Stimulated activated naive CD8-positive, alpha-beta T cell treated with anti-CD3 and anti-CD28 coated beads, Interleukin-15, Interleukin-2, amounts not matched to agents 100 U/mL and 50 U/mL, for 24 hours (primary cell): ENCODE measurements around the gene SCAI.
"Not testable (repeated sequence)": the region's sequence is repeated elsewhere in the genome, so short reads cannot be mapped to it uniquely, and the experiment has no call there.

Experiments
- ATAC-seq: fragments of 150-1000 bp; cut with Tn5 transposase; one replicate; pipeline ENCODE4 v1.10.0; 2021
- DNase-seq: peaks from one replicate; pipeline ENCODE4 v3.0.0; 2021

The SCAI gene

GRCh38 chr9:124946167-124946566 lies 197.2 kb downstream of the SCAI start:
- no peak for DNase-seq

GRCh38 chr9:124941679-124942561 lies 201.4 kb downstream of the SCAI start:
- peak; percentile 67 for DNase-seq
- peak; percentile 33 for ATAC-seq

More at GRCh38 chr9:124946167-124946566, 197.2 kb downstream of the SCAI start:
- ATAC-seq = no peak

- peak; percentile 93 for ATAC-seq
These were observed 202.2 kb downstream of the SCAI start, which contains the start of gene GOLGA1 for GRCh38 chr9:124940894-124941678. Gene GOLGA1 (minus strand): TSS chr9:124941083. CDS start chr9:124938711, 2,372 bp downstream.

GRCh38 chr9:124940521-124940893 lies 202.8 kb downstream of the SCAI start:
- ATAC-seq (no peak), DNase-seq (no peak)

More at GRCh38 chr9:124940894-124941678, 202.2 kb downstream of the SCAI start, which contains the start of gene GOLGA1:
- DNase-seq = peak; percentile 95

- ATAC-seq (no peak), DNase-seq (no peak)
These were observed 203.4 kb downstream of the SCAI start for GRCh38 chr9:124939944-124940343.

- ATAC-seq (no peak), DNase-seq (no peak)
These were observed 209.0 kb downstream of the SCAI start for GRCh38 chr9:124934290-124934689.

- ATAC-seq = no peak
- no peak for DNase-seq
These were observed 211.0 kb downstream of the SCAI start for GRCh38 chr9:124932333-124932732.

- no peak for ATAC-seq
- no peak for DNase-seq
These were observed 213.9 kb downstream of the SCAI start for GRCh38 chr9:124929464-124929863.

GRCh38 chr9:124928116-124928515 lies 215.2 kb downstream of the SCAI start:
- no peak for ATAC-seq
- no peak for DNase-seq

GRCh38 chr9:124920394-124920793 lies 222.9 kb downstream of the SCAI start:
- not testable (repeated sequence) for ATAC-seq, DNase-seq

GRCh38 chr9:124914753-124915405 lies 228.4 kb downstream of the SCAI start:
- ATAC-seq (no peak), DNase-seq (no peak)

GRCh38 chr9:124913378-124913777 lies 229.9 kb downstream of the SCAI start:
- ATAC-seq (no peak), DNase-seq (no peak)

- ATAC-seq (no peak), DNase-seq (no peak)
These were observed 231.6 kb downstream of the SCAI start for GRCh38 chr9:124911766-124912165.

- ATAC-seq (no peak), DNase-seq (no peak)
These were observed 235.2 kb downstream of the SCAI start for GRCh38 chr9:124908098-124908497.

- DNase-seq = no peak
- ATAC-seq = no peak
These were observed 236.4 kb downstream of the SCAI start for GRCh38 chr9:124906966-124907365.

- DNase-seq (no peak), ATAC-seq (no peak)
These were observed 243.5 kb downstream of the SCAI start for GRCh38 chr9:124899845-124900244.

GRCh38 chr9:124897570-124898460 lies 245.5 kb downstream of the SCAI start:
- DNase-seq (no peak), ATAC-seq (no peak)

GRCh38 chr9:124894741-124895170 lies 248.6 kb downstream of the SCAI start:
- ATAC-seq = peak; percentile 55

GRCh38 chr9:124894035-124894740 lies 249.1 kb downstream of the SCAI start:
- ATAC-seq (no peak), DNase-seq (no peak)

More at GRCh38 chr9:124894741-124895170, 248.6 kb downstream of the SCAI start:
- no peak for DNase-seq
